GM21390 (cell line): ENCODE measurements around the gene TSHZ2.

ENCODE experiments used
- ATAC-seq: cut with Tn5 transposase; IDR thresholded peaks from one replicate; pipeline ENCODE4 v1.9.1; 2021; ENCODE audit not compliant: unreplicated experiment

Gene TSHZ2

GRCh38 chr20:53274365-53274764 is 302.2 kb downstream of the TSHZ2 start:
- ATAC-seq, result no peak

DNA sequence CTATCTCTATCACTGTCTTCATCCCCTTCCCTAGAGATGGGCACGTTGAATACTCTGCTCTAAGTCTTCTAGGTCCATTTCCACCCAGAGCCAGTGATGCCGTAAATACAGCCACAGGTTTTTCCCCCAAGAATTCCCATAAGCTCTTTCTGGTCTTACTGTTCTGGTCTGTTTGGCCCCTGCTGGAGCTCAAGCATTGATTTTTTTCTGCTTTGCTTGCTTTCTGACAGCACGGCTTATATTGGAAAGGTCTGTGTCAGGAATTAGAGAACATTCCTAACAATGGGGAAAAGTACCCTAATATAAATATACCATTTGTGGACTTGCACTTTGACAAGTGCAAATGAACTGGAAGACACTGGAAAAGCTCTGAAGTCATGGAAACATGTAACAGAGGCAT is 302.6 kb downstream of the TSHZ2 start:
- no peak for ATAC-seq

GRCh38 chr20:53276143-53276542 is 304.0 kb downstream of the TSHZ2 start:
- ATAC-seq, result no peak

- ATAC-seq, result no peak
Observed at GRCh38 chr20:53278555-53278954, 306.4 kb downstream of the TSHZ2 start.

DNA sequence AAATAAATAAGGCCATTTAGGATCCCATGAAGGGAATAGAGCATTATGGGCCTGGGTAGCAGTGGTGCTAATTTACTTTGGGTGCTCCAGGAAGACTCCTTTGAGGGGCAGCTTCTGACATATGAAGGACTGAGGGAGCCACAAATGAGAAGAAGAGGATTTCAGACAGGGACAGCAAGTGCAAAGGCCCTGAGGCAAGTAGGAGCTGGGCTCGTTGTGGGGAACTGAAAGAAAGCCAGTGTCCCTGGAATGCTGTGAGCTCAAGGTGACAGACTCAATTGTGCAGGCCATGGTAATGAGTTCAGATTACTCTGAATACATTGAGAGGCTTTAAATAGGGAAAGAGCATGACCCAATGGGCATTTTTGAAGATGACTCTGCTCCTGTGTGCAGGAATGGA is 307.6 kb downstream of the TSHZ2 start:
- ATAC-seq, result no peak

DNA sequence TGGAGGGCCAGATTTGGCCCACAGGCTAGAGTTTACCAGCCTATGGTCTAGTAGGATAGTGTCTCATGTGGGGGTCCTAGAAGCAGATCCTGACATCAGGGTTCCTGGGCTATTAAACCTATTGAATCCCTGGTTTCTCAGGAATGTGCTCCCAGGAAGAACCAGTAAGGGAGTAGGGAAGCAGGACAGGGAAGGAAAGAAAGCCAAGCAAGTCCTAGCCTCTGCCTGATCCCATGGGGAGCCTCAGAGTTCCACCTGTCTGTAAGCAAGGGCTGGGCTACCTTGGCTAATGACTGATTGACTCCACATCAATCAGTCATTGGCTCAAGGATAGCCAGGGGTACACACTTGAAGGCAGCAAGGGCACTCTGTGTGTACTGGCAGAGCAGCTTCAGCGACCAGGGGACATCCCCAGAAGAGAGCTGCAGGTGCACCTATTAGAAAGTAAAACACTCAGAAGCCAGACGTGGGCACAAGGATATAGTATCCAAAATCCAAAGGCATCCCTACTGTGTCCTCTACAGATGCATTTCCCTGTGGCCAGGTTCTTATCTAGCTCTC is 309.5 kb downstream of the TSHZ2 start:
- no peak for ATAC-seq

DNA sequence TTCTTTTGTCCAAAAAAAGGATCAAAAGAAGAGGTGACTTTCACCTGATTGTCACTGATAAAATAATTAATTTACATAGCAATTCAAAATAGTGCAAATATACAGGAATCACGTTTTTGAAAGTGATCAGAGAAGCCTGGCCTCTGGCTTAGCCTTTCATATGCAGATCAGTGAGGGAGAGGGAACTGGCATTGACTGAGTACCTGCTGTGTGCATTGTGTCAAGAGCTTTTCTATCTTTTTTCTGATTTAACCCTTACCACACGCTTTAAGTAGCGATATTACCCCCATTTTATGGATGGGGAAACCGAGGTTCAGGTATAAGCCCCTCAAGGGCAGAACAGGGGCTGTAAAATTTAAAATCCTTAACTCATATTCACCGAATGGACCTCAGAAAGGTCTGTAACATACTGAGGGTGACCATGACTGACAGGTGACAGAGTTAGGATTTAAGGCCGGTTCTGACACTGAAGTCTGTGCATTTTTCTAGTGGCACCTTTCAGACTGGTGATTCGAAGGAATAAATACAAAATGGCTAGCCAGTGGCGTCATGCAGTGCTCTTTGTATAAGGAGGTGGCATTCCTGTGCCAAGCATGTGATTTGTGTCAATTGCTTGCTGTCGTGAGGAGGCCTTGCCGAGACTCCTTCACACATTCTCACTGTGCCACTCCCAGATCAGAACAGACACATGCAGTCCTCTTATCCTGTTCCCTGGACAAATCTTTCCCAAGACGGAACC is 310.2 kb downstream of the TSHZ2 start:
- no peak for ATAC-seq

DNA sequence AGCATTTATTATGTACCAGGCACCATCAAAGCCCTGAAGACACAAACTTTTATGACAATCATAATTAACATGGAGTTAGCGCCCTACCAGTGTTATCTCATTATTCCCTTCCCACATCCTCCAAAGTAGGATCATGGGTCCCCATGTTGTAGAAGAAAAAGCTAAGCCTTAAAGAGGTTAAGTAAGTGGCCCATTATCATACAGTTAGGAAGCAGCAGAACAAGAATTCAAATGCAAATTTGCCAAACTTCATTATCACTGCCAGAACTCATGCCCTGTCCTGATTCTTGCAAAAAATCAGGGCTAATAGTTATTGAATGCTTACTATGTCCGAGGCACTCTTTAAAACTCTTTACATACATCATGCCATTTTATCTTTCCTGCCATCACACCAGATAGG is 310.9 kb downstream of the TSHZ2 start:
- no peak for ATAC-seq

DNA sequence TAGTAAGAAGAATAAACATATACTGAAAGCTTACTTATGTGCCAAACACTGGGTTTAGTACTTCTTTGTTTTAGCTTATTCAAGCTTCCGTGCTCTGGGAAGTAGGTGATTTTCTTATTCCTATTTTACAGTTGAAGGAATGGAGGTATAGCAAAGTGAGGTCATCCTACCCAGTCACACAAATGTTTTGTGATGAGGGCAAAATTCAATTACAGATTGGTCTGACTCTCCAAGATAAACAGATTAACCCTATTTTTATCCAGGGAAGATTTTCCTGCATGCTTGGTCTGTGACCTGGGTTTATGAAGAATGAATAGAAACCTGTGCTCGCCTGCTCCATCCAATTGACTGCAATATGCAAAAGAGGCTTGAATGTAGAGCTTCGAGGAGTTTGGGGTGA is 311.4 kb downstream of the TSHZ2 start:
- ATAC-seq, result no peak

GRCh38 chr20:53284256-53284655 is 312.1 kb downstream of the TSHZ2 start:
- ATAC-seq, result no peak

GRCh38 chr20:53284696-53285095 is 312.5 kb downstream of the TSHZ2 start:
- ATAC-seq, result no peak

GRCh38 chr20:53287357-53288042 is 315.3 kb downstream of the TSHZ2 start:
- no peak for ATAC-seq

- no peak for ATAC-seq
Observed at GRCh38 chr20:53291548-53291947, 319.4 kb downstream of the TSHZ2 start.

DNA sequence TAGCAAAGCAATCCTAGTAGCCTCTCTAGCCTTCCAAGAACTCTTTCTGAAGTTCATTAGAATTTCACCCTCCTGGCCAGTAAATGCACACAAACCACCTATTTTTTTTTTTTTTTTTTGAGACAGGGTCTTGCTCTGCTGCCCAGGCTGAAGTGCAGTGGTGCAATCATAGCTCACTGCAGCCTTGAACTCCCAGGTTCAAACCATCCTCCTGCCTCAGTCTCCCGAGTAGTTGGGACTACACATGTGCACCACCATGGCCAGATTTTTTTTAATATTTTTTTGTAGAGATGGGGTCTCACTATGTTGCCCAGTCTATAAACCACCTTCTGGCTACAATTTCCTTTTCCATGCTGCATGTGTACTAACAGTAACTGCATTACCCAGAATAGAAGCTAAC is 320.2 kb downstream of the TSHZ2 start:
- ATAC-seq, result no peak

DNA sequence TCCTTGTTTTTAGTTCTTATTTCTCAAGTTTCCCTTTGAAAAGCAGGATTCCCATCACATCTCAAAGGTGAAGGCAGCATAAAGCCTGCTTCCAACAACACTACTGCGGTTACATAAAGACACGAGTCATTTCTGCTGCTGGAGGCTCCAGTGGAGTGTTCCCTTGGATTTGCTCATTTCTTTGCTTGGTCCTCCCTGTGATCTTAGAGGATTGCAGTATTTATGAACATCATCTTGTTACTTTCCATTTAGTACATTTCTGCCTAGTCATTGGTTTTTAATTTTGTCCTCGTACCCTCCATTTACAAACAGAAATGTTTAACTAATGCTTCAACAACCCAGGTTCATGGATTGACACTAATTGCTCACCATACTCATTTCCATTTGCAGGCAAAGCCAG is 322.6 kb downstream of the TSHZ2 start:
- ATAC-seq, result no peak

- no peak for ATAC-seq
Observed at GRCh38 chr20:53296025-53296424, 323.9 kb downstream of the TSHZ2 start.

- no peak for ATAC-seq
Observed at GRCh38 chr20:53296451-53297153, 324.4 kb downstream of the TSHZ2 start.

DNA sequence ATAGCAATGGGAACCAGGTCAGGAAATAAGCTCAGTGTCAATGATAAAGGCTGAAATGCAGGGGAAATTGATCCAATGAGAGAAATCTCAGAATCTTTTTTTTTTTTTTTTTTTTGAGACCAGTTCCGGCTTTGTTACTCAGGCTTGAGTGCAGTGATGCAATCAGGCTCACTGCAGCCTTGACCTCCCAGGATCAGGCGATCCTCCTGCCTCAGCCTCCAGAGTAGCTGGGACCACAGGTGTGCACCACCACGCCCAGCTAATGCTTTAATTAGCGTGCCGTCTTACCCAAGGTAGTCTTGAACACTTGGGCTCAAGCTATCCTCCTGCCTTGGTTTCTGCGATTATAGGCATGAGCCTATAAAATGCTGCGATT is 325.0 kb downstream of the TSHZ2 start:
- ATAC-seq, result no peak

- ATAC-seq, result no peak
Observed at GRCh38 chr20:53298260-53298659, 326.1 kb downstream of the TSHZ2 start.

DNA sequence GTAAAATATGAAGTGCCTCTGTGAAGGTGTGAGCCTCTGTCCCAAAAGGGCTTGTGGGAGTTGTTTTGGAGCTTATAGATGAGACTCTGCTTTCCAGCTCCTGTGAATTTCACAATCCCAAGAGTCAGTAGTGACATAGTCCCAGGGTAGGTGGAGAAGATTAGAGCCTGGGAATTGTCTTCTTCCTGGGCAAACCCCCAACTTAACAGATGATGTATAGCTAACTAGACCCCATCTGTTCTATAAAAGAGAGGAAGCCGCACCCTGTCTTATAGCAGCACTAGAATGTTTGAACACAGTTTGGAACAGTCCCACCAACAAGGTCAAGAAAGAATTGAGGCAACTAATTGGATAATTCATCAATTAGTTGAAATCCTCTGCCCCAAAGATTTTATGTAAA is 326.8 kb downstream of the TSHZ2 start:
- no peak for ATAC-seq

DNA sequence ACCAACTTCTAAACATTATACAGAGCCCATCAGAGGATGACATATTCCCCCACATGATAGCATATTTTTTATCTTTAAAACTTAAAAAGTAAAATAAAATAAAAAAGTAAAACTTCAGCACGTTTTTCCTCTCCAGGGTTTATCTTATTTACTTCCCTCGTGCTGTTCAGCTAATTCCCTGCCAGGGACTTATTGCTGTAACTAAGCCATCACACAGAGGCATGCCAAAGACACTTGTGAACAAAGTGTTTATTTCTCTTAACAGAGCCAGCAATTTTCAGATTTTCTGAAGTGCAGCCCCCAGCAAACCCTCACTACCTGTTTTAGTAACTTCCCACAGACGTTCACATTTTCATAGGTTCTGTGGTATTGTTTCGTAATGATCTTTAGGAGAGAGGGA is 327.7 kb downstream of the TSHZ2 start:
- no peak for ATAC-seq

GRCh38 chr20:53301869-53302268 is 329.7 kb downstream of the TSHZ2 start:
- no peak for ATAC-seq
